ENCODE measurements around the gene SERPINI2.

Gene SERPINI2, protein sequence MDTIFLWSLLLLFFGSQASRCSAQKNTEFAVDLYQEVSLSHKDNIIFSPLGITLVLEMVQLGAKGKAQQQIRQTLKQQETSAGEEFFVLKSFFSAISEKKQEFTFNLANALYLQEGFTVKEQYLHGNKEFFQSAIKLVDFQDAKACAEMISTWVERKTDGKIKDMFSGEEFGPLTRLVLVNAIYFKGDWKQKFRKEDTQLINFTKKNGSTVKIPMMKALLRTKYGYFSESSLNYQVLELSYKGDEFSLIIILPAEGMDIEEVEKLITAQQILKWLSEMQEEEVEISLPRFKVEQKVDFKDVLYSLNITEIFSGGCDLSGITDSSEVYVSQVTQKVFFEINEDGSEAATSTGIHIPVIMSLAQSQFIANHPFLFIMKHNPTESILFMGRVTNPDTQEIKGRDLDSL

DNA sequence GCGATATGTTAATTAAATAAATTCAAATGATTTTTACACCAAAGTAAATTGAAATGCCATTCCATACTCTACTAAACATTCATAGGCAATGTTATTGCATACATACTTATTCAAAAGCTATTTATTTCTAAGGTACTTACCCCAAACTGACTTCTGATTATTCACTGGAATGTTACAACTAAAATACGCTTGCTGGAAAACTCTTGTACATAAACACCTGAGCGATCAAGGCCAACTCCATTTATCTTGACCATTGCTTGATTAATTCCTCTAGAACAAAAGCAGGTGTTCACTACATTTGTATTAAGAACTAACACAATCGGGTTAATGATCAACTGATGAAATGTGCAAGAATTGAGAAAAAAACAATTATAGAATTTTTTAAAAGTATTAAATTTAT, at the start of gene SERPINI2:
Gene SERPINI2 (minus strand): TSS at position 180 of the 400 bp plus-strand sequence. CDS start 2,208 bp downstream, outside the sequence.
- Mint-ChIP-seq H3K4me1 (no peaks in the 10 kb centered on the region), H3K27ac (no peak within 1 kb of the TSS), H3K27me3 (no peaks in the 10 kb centered on the region), H3K9me3 (no peaks in the 10 kb centered on the region), H3K4me3 (no peak within 1 kb of the TSS), H3K36me3 (no peaks in the 10 kb centered on the region)
- no peak for DNase-seq
- CTCF ChIA-PET = no interaction called here

DNA sequence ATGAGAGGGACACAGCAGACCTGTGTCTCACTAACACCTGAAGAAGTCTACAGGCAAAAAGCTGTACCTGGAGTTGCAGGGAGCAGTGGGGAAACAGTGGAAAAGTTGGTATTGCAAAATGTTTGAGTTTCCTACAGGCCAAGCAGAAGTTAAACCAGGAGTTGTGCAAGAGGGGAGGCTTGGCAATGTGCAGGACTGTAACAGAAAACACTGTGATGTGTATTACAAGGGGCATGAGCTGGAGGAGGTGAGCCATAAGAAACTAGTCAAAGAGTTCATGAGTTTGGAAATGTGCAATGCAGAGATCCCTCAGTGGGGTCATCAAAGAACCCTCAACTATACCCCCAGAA, 47.1 kb upstream of the SERPINI2 start:
- H3K27ac Mint-ChIP-seq = no peak overlapping the region
- CTCF ChIA-PET = no interaction called here
- no peak overlapping the region for H3K4me3 Mint-ChIP-seq
- DNase-seq = no peak
- no peaks in the 10 kb centered on the region for H3K4me1 Mint-ChIP-seq
- no peaks in the 10 kb centered on the region for H3K27me3 Mint-ChIP-seq
- no peaks in the 10 kb centered on the region for H3K9me3 Mint-ChIP-seq
- no peaks in the 10 kb centered on the region for H3K36me3 Mint-ChIP-seq

DNA sequence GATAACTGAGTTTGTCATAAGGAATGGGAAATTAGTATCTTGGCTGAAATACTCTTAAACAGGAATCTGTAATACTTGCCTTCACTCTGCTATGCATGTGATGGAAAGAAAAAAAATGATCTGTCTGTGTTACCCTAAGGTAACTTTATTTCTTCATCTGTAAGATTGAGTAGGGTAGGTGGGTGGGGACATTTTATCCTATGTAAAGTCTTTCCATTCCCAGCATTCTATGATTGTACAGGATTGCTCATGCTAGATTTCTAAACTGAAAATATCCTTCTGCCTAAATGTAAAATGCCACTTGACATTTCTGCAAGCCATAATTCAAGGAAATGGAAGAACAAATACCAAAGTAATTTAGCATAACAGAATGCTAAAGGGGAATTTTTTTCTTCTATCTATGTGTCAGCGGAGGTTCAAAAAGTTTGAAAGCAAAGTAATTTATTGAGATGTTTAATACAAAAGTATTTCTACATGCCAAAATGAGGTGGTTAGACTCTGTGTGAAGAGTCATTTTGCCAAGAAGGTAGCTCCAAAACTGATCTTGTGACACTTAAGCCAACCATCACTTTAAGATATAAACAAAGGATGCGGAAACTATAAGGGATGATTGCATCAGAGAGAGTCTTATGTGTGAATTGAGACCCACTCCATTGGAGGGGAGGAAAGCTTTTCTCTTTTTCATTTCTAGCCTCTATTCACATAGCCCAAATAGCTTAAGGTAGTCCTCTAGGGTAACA, 46.6 kb upstream of the SERPINI2 start:
- Mint-ChIP-seq H3K27ac (no peak overlapping the region), H3K27me3 (no peaks in the 10 kb centered on the region), H3K36me3 (no peaks in the 10 kb centered on the region), H3K4me1 (no peaks in the 10 kb centered on the region), H3K4me3 (no peak overlapping the region), H3K9me3 (no peaks in the 10 kb centered on the region)
- DNase-seq = no peak
- CTCF ChIA-PET = no interaction called here

DNA sequence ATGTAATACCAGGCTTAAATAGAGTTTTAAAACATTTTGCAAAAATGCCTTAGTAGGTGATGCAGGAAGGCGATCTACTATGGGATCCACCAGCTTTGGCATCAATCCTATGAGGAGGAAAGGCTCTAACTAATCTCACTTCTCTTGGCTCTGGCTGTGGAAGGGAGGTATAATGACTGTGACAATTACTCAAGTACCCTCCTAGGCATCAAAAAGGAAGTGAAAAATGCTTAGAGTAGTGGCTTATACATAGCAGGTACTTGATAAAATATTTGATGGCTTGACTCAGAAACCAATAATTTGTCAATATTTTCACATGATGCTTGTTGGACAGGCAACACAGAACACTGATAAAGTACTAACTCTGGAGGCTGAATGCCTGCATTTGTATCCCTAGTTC, 34.1 kb upstream of the SERPINI2 start:
- Mint-ChIP-seq H3K4me3 (no peak overlapping the region), H3K4me1 (no peaks in the 10 kb centered on the region), H3K27me3 (no peaks in the 10 kb centered on the region), H3K36me3 (no peaks in the 10 kb centered on the region), H3K27ac (no peak overlapping the region), H3K9me3 (no peaks in the 10 kb centered on the region)
- DNase-seq = no peak
- CTCF ChIA-PET = no interaction called here

DNA sequence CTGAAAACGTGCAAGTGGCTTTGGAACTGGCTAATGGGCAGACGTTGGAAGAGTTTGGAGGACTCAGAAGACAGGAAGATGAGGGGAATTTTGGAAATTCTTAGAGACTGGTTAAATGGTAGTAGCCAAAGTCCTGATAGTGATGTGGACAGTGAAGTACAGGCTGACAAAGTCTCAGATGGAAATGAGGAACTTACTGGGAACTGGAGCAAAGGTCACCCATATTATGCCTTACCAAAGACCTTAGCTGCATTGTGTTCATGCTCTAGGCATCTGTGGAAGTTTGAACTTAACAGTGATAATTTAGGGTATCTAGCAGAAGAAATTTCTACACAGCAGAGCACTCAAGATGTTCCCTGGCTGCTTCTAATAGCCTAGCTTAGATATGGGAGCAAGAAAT, 28.6 kb upstream of the SERPINI2 start:
- no peaks in the 10 kb centered on the region for H3K27me3 Mint-ChIP-seq
- DNase-seq = no peak
- H3K4me3 Mint-ChIP-seq = no peak overlapping the region
- H3K4me1 Mint-ChIP-seq = no peaks in the 10 kb centered on the region
- CTCF ChIA-PET = no interaction called here
- H3K36me3 Mint-ChIP-seq = no peaks in the 10 kb centered on the region
- no peaks in the 10 kb centered on the region for H3K9me3 Mint-ChIP-seq
- H3K27ac Mint-ChIP-seq = no peak overlapping the region

DNA sequence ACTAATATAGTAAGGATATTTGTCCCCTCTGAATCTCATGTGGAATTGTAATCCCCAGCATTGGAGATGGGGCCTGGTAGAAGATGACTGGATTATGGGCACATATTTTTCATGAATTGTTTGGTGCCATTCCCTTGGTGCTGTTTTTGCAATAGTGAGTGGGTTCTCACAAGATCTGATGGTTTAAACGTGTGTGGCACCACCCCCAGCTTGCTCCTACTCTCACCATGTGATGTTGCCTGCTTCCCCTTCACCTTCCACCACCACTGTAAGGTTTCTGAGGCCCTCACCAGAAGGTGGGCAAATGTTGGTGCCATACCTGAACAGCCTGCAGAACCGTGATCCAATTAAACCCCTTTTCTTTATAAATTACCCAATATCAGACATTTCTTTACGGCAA, 28.1 kb upstream of the SERPINI2 start:
- no peaks in the 10 kb centered on the region for H3K36me3 Mint-ChIP-seq
- no peaks in the 10 kb centered on the region for H3K27me3 Mint-ChIP-seq
- no peak overlapping the region for H3K27ac Mint-ChIP-seq
- no peak for DNase-seq
- no peaks in the 10 kb centered on the region for H3K9me3 Mint-ChIP-seq
- CTCF ChIA-PET = no interaction called here
- H3K4me1 Mint-ChIP-seq = no peaks in the 10 kb centered on the region
- no peak overlapping the region for H3K4me3 Mint-ChIP-seq

DNA sequence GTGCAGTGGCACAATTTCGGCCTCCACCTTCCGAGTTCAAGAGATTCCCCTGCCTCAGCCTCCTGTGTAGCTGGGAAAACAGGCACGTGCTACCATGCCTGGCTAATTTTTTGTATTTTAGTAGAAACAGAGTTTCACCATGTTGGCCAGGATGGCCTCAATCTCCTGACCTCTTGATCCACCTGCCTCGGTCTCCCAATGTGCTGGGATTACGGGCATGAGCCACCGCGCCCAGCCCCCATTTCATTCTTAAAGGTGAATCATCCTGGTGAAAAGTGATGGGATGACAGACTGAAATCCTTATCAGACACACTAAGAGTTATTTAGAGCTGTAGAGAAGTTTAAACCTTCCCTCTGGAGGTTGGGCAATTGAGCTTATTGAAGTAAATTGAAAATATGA, 24.1 kb upstream of the SERPINI2 start:
- Mint-ChIP-seq H3K4me3 (no peak overlapping the region), H3K4me1 (no peaks in the 10 kb centered on the region), H3K27ac (no peak overlapping the region), H3K9me3 (no peaks in the 10 kb centered on the region), H3K36me3 (no peaks in the 10 kb centered on the region), H3K27me3 (no peaks in the 10 kb centered on the region)
- DNase-seq = no peak
- CTCF ChIA-PET = no interaction called here

DNA sequence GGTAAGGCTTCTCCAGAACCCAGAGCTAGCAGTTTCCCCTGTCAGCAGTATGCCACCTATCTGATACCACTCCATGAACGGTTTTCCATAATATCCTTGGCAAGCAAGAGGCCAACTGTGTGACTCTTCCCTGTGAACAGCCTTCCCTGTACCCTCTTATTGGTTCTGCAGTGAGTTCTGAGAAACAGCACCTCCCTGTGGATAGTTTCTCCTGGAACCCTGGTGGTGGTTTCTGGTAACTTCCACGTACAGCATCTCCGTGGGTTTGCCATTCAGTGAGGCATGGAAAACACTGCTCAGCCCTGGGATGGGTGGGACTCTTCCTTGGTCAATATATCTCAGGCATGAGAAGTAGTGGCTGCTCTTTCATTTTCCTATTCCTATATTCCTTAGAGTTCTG, 19.4 kb upstream of the SERPINI2 start:
- DNase-seq = no peak
- Mint-ChIP-seq H3K4me1 (no peaks in the 10 kb centered on the region), H3K36me3 (no peaks in the 10 kb centered on the region), H3K27ac (no peak overlapping the region), H3K4me3 (no peak overlapping the region), H3K9me3 (no peaks in the 10 kb centered on the region), H3K27me3 (no peaks in the 10 kb centered on the region)
- CTCF ChIA-PET = interaction anchor here (1.1 kb wide), 1 partner anchor 113 kb away, joined by 3 read pairs; the partner anchor contains the start of gene ZBBX

DNA sequence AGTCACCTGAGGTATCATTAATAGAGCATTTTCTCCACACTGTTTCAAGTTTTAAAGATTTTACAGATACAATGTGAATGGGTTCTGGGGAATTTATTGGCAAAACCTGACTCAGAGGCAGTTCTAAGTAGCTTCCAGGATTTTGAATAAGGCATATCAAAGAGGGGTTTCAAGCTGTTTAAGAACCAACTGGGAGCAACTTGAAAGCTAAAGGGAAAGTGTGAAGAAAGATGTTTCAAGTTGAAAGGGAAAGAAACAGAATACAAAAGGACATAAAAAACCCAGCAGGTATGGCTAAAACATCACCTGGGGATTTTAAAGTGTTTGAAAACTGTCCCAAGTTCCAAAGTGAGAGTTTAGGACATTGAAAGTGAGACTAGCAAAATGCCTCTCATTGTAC, 17.8 kb upstream of the SERPINI2 start:
- Mint-ChIP-seq H3K27me3 (no peaks in the 10 kb centered on the region), H3K9me3 (no peaks in the 10 kb centered on the region), H3K36me3 (no peaks in the 10 kb centered on the region), H3K4me1 (no peaks in the 10 kb centered on the region), H3K4me3 (no peak overlapping the region), H3K27ac (no peak overlapping the region)
- DNase-seq = no peak
- CTCF ChIA-PET = no interaction called here

DNA sequence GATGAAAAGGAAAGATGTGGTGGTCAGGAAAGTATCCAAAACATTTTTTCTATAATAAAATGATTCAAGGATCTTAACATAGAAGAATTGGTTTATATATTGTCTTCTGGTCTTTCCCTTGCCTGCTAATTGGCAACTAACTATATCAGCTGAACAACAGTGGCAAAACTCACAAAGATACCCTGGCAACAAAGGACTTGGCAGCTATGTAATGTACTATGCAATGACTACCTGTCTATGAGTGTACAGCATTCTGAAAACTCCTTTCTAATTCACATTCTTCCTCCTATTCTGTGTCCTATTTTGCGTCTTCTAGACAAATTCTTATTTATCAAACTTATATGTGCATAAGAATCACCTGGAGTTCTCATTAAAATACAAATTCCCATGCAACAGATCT, 15.7 kb upstream of the SERPINI2 start:
- no peak for DNase-seq
- CTCF ChIA-PET = no interaction called here
- Mint-ChIP-seq H3K27me3 (no peaks in the 10 kb centered on the region), H3K36me3 (no peaks in the 10 kb centered on the region), H3K27ac (no peak overlapping the region), H3K9me3 (no peaks in the 10 kb centered on the region), H3K4me1 (no peaks in the 10 kb centered on the region), H3K4me3 (no peak overlapping the region)

DNA sequence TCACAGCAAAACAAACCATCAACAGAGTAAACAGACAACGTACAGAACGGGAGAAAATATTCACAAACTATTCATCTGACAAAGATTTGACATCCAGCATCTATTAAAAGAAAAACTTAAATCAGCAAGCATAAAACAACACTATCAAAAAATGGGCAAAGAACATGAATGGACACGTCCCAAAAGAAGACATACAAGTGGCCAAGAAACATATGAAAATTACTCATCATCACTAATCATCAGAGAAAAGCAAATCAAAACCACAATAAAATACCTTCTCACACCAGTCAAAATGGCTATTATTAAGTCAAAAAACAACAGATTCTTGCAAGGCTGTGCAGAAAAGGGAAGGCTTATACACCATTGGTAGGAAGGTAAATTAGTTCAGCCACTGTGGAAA, 13.7 kb upstream of the SERPINI2 start:
- no peak for DNase-seq
- Mint-ChIP-seq H3K27ac (no peak overlapping the region), H3K27me3 (no peaks in the 10 kb centered on the region), H3K4me3 (no peak overlapping the region), H3K4me1 (no peaks in the 10 kb centered on the region), H3K9me3 (no peaks in the 10 kb centered on the region), H3K36me3 (no peaks in the 10 kb centered on the region)
- CTCF ChIA-PET = no interaction called here

DNA sequence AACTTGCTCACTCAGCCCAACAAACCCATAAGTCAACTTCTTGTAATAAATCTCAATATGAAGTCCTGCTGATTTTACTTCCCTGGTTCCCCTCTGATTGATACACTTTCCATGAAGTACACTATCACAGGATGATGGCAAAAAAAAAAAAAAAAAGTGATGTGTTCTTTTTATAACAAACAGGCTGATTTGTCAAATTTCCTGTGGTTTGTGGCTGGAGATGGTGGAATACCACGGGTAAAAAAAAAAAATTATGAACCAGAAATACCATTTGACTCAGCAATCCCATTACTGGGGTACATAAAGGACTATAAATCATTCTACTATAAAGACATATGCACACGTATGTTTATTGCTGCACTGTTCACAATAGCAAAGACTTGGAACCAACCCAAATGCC, 10.7 kb upstream of the SERPINI2 start:
- no peak overlapping the region for H3K4me3 Mint-ChIP-seq
- H3K4me1 Mint-ChIP-seq = no peaks in the 10 kb centered on the region
- H3K9me3 Mint-ChIP-seq = no peaks in the 10 kb centered on the region
- CTCF ChIA-PET = no interaction called here
- no peaks in the 10 kb centered on the region for H3K27me3 Mint-ChIP-seq
- H3K27ac Mint-ChIP-seq = no peak overlapping the region
- no peak for DNase-seq
- no peaks in the 10 kb centered on the region for H3K36me3 Mint-ChIP-seq

DNA sequence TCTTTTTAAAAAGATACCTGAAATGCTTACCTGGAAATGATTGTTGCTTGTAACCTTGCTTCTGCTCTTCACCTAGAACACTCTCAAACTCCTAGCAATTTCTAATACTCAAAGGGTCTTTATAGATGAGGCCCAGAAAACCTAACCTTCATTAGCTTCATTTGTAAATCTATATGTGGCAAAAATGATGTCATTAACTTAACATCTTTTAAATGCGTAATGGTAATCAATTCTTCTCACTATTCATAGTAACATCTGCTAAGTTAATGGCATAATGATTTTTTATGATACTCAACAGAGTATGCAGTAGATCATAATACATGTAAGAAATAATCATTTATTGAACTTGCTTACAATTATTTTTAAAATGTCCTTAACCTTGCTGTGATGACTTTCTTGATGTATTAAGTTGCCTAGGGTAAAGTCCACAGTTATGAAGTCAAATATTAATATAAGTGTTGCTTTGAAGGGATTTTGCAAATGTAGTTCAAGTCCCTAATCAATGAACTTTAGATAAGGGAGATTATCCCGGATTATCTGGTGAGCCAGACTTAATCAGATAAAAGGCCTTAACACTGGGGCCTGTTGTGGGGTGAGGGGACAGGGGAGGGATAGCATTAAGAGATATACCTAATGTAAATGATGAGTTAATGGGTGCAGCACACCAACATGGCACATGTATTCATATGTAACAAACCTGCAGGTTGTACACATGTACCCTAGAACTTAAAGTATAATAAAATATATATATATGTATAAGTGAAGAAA, 10.1 kb upstream of the SERPINI2 start:
- H3K27me3 Mint-ChIP-seq = no peaks in the 10 kb centered on the region
- CTCF ChIA-PET = no interaction called here
- H3K36me3 Mint-ChIP-seq = no peaks in the 10 kb centered on the region
- no peak overlapping the region for H3K27ac Mint-ChIP-seq
- H3K4me3 Mint-ChIP-seq = no peak overlapping the region
- no peak for DNase-seq
- H3K9me3 Mint-ChIP-seq = no peaks in the 10 kb centered on the region
- H3K4me1 Mint-ChIP-seq = no peaks in the 10 kb centered on the region

DNA sequence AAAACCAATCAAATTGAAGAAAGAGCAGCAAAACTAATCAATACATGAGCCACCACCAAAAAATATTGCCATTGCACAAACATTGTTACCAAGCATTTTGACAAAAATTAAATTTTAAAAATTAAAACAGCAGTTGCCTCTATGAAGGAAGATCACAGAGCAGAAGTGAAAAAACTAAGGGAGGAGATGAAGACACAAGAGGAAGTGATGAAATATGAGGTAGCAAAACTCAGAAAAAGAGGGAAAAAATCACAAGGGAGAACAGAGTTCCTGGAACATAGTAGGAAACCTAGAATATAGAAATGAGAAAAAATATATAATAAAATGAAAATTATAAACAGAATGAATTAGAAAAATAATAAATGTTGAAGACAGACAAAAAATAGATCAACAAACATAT, 7.3 kb upstream of the SERPINI2 start:
- CTCF ChIA-PET = no interaction called here
- DNase-seq = no peak
- no peaks in the 10 kb centered on the region for H3K27me3 Mint-ChIP-seq
- no peaks in the 10 kb centered on the region for H3K4me1 Mint-ChIP-seq
- H3K27ac Mint-ChIP-seq = no peak overlapping the region
- H3K4me3 Mint-ChIP-seq = no peak overlapping the region
- no peaks in the 10 kb centered on the region for H3K9me3 Mint-ChIP-seq
- no peaks in the 10 kb centered on the region for H3K36me3 Mint-ChIP-seq

DNA sequence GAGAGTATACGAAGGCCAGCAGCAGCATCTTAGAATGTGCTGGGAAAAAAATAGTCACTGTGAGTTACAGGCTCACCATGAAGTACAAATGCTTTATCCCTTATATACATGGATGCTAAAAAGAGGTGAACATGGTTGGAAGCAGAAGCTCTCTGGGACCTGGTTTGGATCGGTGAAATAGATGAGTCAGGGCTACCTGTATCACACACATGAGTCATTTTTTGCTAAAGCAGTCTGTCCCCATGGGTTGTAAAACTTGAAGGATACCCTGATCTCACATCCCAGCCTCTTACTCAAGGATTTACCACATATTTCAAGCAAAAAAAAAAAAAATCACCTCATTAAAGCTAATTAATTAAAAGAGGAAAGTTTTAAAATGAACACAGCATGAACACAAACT, 6.9 kb upstream of the SERPINI2 start:
- CTCF ChIA-PET = no interaction called here
- no peaks in the 10 kb centered on the region for H3K36me3 Mint-ChIP-seq
- no peaks in the 10 kb centered on the region for H3K9me3 Mint-ChIP-seq
- DNase-seq = no peak
- H3K4me3 Mint-ChIP-seq = no peak overlapping the region
- no peak overlapping the region for H3K27ac Mint-ChIP-seq
- H3K4me1 Mint-ChIP-seq = no peaks in the 10 kb centered on the region
- H3K27me3 Mint-ChIP-seq = no peaks in the 10 kb centered on the region

Measured in activated naive CD4-positive, alpha-beta T cell treated with anti-CD3 and anti-CD28 coated beads, Interleukin-2, amount 10 ng/mL, durations not matched to agents 7 days and 5 days (primary cell).